GM12801 (cell line): ENCODE measurements around the gene PIK3R3.

Source experiments
- TF ChIP-seq, protein P1 (sequence below): IDR thresholded peaks from one replicate; pipeline ENCODE4 v1.5.1; 2011; ENCODE audit warnings: control low read depth; ENCODE audit not compliant: insufficient read length; ENCODE audit errors: extremely low read depth

Gene PIK3R3

DNA sequence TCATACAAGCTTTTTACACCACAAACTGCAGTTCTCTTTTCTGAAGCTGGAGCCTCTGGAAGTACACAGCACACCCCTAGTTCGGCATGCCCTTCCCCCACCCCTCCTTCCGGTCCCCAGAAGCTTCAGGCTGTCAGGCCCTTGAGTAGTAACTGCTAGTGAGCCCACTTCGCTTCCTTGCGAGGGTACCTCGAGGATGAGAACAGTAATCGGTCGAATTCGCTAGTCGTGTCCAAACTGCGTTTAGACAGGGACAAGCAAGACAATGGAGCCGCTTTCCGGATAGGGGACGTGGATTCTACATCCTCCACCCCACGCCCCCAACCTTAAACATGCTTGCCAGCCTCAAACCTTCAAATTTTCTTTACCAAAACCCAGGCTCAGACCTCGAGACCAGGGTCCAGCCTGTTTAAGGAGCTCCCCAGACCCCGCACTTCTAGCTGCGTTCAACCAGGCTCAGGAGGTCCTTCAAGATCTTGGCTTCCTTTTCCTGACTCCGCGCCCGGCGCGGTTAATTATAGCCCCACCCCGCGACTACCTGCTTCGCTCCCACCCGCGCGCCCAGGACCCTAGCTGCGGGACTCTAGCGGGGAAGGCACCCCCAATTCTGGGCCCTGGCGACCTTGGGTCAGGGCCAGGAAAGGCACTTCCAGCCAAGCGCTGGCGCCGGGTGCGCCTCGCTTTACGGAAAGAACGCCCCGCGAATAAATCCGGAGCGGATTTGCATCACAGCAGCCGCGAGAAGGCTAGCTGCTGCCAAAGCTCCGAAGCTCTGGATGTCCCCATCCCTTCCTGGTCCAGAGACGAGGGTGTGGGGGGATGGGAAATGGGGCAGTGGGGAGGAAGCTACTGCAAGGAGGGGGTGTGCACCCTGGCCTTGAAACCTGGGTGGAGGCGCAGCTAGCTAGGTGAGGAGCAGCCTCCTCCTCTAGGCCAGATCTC is 34.4 kb upstream of the PIK3R3 start:
- TF ChIP-seq, protein P1, sequence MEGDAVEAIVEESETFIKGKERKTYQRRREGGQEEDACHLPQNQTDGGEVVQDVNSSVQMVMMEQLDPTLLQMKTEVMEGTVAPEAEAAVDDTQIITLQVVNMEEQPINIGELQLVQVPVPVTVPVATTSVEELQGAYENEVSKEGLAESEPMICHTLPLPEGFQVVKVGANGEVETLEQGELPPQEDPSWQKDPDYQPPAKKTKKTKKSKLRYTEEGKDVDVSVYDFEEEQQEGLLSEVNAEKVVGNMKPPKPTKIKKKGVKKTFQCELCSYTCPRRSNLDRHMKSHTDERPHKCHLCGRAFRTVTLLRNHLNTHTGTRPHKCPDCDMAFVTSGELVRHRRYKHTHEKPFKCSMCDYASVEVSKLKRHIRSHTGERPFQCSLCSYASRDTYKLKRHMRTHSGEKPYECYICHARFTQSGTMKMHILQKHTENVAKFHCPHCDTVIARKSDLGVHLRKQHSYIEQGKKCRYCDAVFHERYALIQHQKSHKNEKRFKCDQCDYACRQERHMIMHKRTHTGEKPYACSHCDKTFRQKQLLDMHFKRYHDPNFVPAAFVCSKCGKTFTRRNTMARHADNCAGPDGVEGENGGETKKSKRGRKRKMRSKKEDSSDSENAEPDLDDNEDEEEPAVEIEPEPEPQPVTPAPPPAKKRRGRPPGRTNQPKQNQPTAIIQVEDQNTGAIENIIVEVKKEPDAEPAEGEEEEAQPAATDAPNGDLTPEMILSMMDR: no peak

DNA sequence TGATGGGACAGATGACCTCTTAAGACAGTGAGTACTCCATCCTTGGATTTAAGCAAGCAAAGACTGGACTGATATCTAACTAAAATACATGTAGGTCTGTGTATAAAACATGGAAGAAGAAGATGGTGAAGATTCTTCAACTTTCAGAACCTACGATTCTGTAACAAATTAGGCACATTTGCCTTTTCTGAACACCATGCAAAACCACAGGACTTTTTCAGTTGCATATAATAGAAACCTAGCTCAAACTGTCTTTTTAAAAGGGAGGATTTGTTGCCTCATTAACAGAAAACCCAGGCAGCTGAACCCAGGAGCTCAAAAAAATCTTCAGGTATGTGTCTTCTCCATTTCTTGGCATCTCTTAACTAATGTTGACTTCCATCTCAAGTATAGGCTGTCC is 27.8 kb upstream of the PIK3R3 start:
- TF ChIP-seq, protein P1: no peak

DNA sequence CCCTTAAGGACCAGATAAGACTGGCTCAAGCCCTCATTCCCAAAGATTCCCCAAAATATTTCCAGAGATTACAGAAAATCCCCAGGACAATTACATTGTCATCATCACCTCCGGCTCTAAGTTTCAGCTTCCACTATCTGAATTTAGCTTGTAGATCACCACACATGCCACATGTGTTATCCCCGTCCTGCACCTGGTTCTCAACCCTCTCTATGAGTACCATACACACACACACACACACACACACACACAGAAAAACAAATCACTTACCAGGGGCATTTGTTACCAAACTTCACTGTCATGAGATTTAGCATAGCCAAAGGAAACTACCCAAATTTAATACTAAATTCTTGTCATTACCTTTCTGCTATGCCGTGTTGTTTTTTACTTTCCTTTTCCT is 27.1 kb upstream of the PIK3R3 start:
- TF ChIP-seq, protein P1: no peak

DNA sequence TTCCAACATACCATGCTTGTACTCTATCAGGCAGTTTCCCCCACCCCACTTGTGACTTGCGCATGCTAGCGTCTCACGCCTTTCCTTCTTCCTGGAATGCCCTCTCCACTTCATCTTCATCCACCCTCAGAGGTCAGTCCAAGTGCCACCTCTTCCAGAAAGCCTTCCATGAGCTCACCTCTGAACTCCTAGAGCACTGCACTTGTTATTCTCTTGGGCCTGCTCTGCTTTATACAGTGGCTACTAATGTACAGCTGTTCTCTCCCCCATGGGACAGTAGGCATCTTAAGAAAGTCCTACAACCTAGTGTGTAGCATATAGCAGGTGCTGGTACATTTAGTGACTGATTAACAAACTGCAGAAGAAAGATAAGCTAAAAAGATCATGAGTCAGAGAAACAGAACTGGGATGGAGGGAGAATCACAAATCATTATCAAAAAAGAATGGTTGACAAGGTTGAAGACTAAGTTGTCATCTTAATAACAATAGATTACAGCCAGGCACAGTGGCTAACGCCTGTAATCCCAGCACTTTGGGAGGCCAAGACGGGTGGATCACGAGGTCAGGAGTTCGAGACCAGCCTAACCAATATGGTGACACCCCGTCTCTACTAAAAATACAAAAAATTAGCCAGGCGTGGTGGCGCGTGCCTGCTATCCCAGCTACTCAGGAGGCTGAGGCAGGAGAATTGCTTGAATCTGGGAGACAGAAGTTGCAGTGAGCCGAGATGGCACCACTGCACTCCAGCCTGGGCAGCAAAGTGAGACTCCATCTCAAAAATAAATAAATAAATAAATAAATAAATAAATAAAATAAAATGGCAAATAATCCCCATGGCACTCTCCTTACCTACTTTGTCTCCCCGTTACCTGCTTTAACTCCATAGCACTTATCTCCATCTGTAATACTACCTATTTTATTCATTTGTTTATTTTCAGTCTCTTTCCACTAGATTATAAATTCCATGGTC is 26.2 kb upstream of the PIK3R3 start:
- TF ChIP-seq, protein P1: no peak

DNA sequence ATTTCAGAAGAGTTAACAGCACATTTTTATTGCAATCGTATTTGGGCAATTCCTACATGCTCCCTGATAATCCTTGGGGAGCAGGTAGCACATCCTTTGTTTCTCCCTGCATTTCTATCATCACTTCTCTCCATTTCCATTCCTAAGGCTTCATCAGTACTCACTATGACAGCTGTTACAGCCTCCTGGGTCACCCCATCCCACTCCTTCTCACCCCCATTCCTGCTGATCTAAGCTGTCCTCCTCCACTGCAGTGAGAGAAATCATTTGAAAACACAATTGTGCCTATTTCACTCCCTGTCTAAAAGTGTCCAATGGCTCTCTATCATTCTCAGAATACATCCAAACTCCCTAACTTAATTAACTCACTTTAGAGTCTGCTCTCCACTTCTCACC is 25.5 kb upstream of the PIK3R3 start:
- TF ChIP-seq, protein P1: no peak

DNA sequence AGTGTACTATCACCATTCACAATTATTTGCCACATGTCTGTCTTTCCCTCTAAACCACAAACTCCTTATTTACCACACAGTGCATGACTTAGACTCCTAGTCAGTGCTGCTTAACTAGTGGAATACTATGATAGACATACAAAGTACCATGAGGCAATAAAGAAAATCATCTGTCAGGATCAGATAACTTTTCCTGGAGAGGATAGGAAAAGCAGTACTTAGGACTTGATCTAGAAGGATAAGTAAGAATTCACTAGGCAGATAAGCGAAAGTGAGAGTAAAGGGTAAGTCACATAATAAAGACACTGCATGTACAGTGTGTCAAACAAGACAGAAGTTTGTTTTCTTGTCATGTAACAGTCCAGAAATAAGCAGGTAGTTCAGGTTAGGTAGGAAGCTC is 21.3 kb upstream of the PIK3R3 start:
- TF ChIP-seq, protein P1: no peak

DNA sequence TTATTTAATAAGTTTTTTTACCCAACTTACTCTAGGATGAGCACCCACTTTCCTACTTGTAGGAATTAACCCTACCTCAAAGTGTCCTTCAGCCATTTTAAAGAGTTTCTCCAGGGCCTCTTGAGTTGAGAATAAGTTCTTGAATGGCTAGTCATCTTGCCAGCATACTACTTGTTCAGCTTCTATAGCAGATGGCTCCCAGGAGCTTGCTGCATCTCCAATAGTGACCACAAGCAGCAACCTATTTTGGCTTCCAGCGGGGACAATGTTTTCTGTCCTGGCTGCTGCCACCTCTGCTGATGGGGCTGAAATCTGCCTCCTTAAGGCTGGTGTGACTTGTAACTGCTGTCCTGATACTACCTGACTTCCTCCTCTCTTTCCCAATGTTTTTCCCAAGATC is 20.8 kb upstream of the PIK3R3 start:
- TF ChIP-seq, protein P1: no peak
